OCI-LY7 (cell line): Measurements from ENCODE around the gene CA10. TPM values are rescaled to one million over a fixed set of nuclear protein-coding genes. Genes with fewer than 3 reads are reported as not detected.

Experiments used
- BruUV-seq: library from RNA; stranded (reverse); fragments of 400-500 nt; replicated peaks from 2 replicates; lab custom pipeline; 2021; lab: Mats Ljungman, UMichigan
- CTCF ChIA-PET: fragments of 300-600 bp; sonication (Branson Sonifier 250); formaldehyde crosslinking; loops from one replicate; lab custom pipeline; 2022; ENCODE audit warnings: antibody characterized with exemption; ENCODE audit not compliant: unreplicated experiment; lab: Charles Lee
- POLR2A ChIA-PET: fragments of 300-600 bp; sonication (Branson Sonifier 250); formaldehyde crosslinking; loops from one replicate; lab custom pipeline; 2022; ENCODE audit warnings: antibody characterized with exemption; lab: Charles Lee
- DNase-seq: peaks from one replicate; pipeline ENCODE4 v3.0.0-alpha.2; 2015; ENCODE audit warnings: low spot score
- H2AFZ ChIP-seq: fragments of 200-600 bp; sonication (generic), shearing (Covaris generic); 2 replicates; pipeline ENCODE4 v1.6.1; 2014; ENCODE audit warnings: mild to moderate bottlenecking, antibody characterized with exemption, low read length, moderate library complexity
- H3K27ac ChIP-seq: fragments of 200-600 bp; sonication (generic); 2 replicates; pipeline ENCODE4 v1.5.1; 2014; ENCODE audit warnings: mixed run types, low read depth, mild to moderate bottlenecking, moderate library complexity, low read length, inconsistent platforms; ENCODE audit not compliant: poor library complexity, severe bottlenecking
- H3K36me3 ChIP-seq: fragments of 200-600 bp; sonication (generic); 2 replicates; pipeline ENCODE4 v1.6.1; 2014; ENCODE audit warnings: mild to moderate bottlenecking, antibody characterized with exemption, low read length, moderate library complexity, mixed read lengths; ENCODE audit not compliant: insufficient read depth
- H3K4me1 ChIP-seq: fragments of 200-600 bp; sonication (generic); 2 replicates; pipeline ENCODE4 v1.5.1; 2014; ENCODE audit warnings: mild to moderate bottlenecking, low read length; ENCODE audit not compliant: insufficient read depth, poor library complexity, severe bottlenecking
- H3K4me2 ChIP-seq: fragments of 200-600 bp; sonication (generic); 2 replicates; pipeline ENCODE4 v1.6.1; 2014; ENCODE audit warnings: mild to moderate bottlenecking, low read length
- H3K4me3 ChIP-seq: fragments of 200-600 bp; sonication (generic); 2 replicates; pipeline ENCODE4 v1.5.1; 2014; ENCODE audit warnings: mild to moderate bottlenecking, low read depth, low read length; ENCODE audit not compliant: poor library complexity, severe bottlenecking
- H3K79me2 ChIP-seq: fragments of 200-600 bp; sonication (generic); 2 replicates; pipeline ENCODE4 v1.6.1; 2016; ENCODE audit warnings: low read depth, mild to moderate bottlenecking, low read length, moderate library complexity, mixed read lengths; ENCODE audit not compliant: insufficient read depth
- H3K9me2 ChIP-seq: fragments of 200-600 bp; sonication (generic); 2 replicates; pipeline ENCODE4 v1.6.1; 2016; ENCODE audit warnings: mild to moderate bottlenecking, low read length, mixed read lengths; ENCODE audit not compliant: insufficient read depth
- H3K9me3 ChIP-seq: fragments of 200-600 bp; sonication (generic); 2 replicates; pipeline ENCODE4 v1.6.1; 2014; ENCODE audit warnings: mild to moderate bottlenecking, mixed run types, low read length, mixed read lengths
- H4K20me1 ChIP-seq: fragments of 200-600 bp; sonication (generic); 2 replicates; pipeline ENCODE4 v1.6.1; 2014; ENCODE audit warnings: mild to moderate bottlenecking, antibody characterized with exemption, low read length, moderate library complexity, mixed read lengths; ENCODE audit not compliant: insufficient read depth
- CTCF ChIP-seq: fragments of 200-600 bp; sonication (generic); conservative IDR thresholded peaks from 2 replicates; pipeline ENCODE4 v1.5.1; 2014; ENCODE audit warnings: mild to moderate bottlenecking, antibody characterized with exemption, low read length, moderate library complexity, mixed read lengths
- EZH2phosphoT487 ChIP-seq: fragments of 200-600 bp; sonication (generic); IDR thresholded peaks from 2 replicates; pipeline ENCODE4 v1.6.1; 2018; ENCODE audit warnings: low read depth, borderline replicate concordance, mild to moderate bottlenecking, mixed run types, antibody characterized with exemption, low read length, moderate library complexity, mixed read lengths
- intact Hi-C: fragments of 100-400 bp; cut with micrococcal nuclease; formaldehyde crosslinking; loops from one replicate; pipeline ENCODE4 v1.10.0; 2022; ENCODE audit not compliant: unreplicated experiment
- total RNA-seq, 2 experiments: library from RNA; depleted of rRNA in 1 of 2; stranded (reverse); fragments of >200 nt in 1 of 2; shearing (Covaris generic) in 1 of 2; gene quantifications; 2 replicates each; pipeline ENCODE4 v1.2.3, GENCODE V29; 2014 to 2022

Gene CA10
- total RNA-seq, 2 experiments from 2014 or later: not detected

- DNase-seq: no peak
- Histone ChIP-seq H3K4me3 (no peak overlapping the region), H2AFZ (no peak overlapping the region), H3K9me2 (no peaks in the 10 kb centered on the region), H3K27ac (no peak overlapping the region), H3K4me1 (no peaks in the 10 kb centered on the region), H3K79me2 (no peaks in the 10 kb centered on the region), H3K9me3 (no peaks in the 10 kb centered on the region), H4K20me1 (no peaks in the 10 kb centered on the region), H3K36me3 (no peaks in the 10 kb centered on the region), H3K4me2 (no peak overlapping the region)
- POLR2A ChIA-PET: no interaction called here
- CTCF ChIA-PET: no interaction called here
- BruUV-seq: no TSS peak
- intact Hi-C loops: no loop called here
- no peak for TF ChIP-seq EZH2phosphoT487
These were observed 448.6 kb downstream of the CA10 start for GRCh38 chr17:51709694-51710633.

GRCh38 chr17:51707216-51707615 lies 451.3 kb downstream of the CA10 start:
- Histone ChIP-seq H3K27ac (no peak overlapping the region), H3K9me2 (no peaks in the 10 kb centered on the region), H3K4me1 (no peaks in the 10 kb centered on the region), H3K4me3 (no peak overlapping the region), H2AFZ (no peak overlapping the region), H3K9me3 (no peaks in the 10 kb centered on the region), H4K20me1 (no peaks in the 10 kb centered on the region), H3K79me2 (no peaks in the 10 kb centered on the region), H3K36me3 (no peaks in the 10 kb centered on the region), H3K4me2 (no peak overlapping the region)
- no peak for DNase-seq
- intact Hi-C loops: no loop called here
- CTCF ChIA-PET: no interaction called here
- no peak for TF ChIP-seq EZH2phosphoT487
- no peak for TF ChIP-seq CTCF
- BruUV-seq: no TSS peak
- POLR2A ChIA-PET: no interaction called here

- Histone ChIP-seq H3K4me2 (no peak overlapping the region), H3K27ac (no peak overlapping the region), H3K4me1 (no peaks in the 10 kb centered on the region), H4K20me1 (no peaks in the 10 kb centered on the region), H3K9me2 (no peaks in the 10 kb centered on the region), H3K36me3 (no peaks in the 10 kb centered on the region), H3K4me3 (no peak overlapping the region), H3K79me2 (no peaks in the 10 kb centered on the region), H3K9me3 (no peaks in the 10 kb centered on the region), H2AFZ (no peak overlapping the region)
- intact Hi-C loops: no loop called here
- CTCF ChIA-PET: no interaction called here
- TF ChIP-seq CTCF (no peak), EZH2phosphoT487 (no peak)
- BruUV-seq: no TSS peak
- POLR2A ChIA-PET: no interaction called here
- DNase-seq: no peak
These were observed 452.4 kb downstream of the CA10 start for GRCh38 chr17:51706093-51706492.
